ENCODE data around the gene ZBTB49.

DNA sequence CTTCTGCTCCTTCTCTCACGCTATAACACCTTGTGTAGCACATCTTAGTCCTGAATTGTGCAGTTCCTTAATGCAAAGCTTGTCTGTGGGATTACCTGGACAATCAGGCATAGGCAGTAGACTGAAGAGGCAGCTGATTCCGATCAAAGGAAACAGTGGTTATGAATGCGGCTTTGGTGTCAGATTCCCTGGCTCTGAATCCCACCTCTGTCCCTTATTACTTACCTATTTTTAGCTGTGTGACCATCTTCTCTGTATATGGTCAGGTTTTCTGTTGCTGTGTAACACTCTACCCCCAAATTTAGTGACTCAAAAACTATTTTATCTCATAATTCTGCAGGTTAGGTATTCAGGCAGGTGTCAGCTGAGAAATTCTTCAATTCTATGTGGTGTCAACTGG lies 3.2 kb downstream of the ZBTB49 start:
- no peak for TF ChIP-seq POLR2AphosphoS5 (IDR thresholded peaks at IDR 0.05; ENCODE audit: low read depth, low read length)
- TF ChIP-seq POLR2A (IDR thresholded peaks at IDR 0.05; ENCODE audit: low read depth, low read length), result no peak

All from GM12891 (cell line).